Body of pancreas (tissue), 4 donors: ENCODE measurements around the gene GPR179. TPM values are rescaled to one million over a fixed set of nuclear protein-coding genes. Genes with fewer than 3 reads are reported as not detected.
A peak's percentile ranks its signal among the peaks of the same experiment; 100 is the strongest.

Experiments
- ATAC-seq: fragments of 150-250 bp; one replicate; pipeline ENCODE4 v1.9.1; 2016
- DNase-seq, 4 donors: peaks; one replicate each; pipeline ENCODE4 v3.0.0-alpha.2; 2019
- H3K27ac ChIP-seq, 4 donors: fragments of 200-600 bp; sonication (generic); 1 replicate in 3 of 4; 2 replicates in 1 of 4; pipeline versions ENCODE4 v1.5.1 to v1.6.1; 2016 to 2019; ENCODE audit warnings: mild to moderate bottlenecking in 1 of 4, mixed read lengths in 1 of 4, moderate library complexity in 1 of 4
- H3K27me3 ChIP-seq, 2 donors: fragments of 200-600 bp; sonication (generic); one replicate each; pipeline ENCODE4 v1.6.0; 2016; ENCODE audit warnings: mild to moderate bottlenecking in 1 of 2
- H3K36me3 ChIP-seq, 2 donors: fragments of 200-600 bp; sonication (generic); replicated peaks in 1 of 2; 2 replicates each; pipeline ENCODE4 v1.5.1; 2016; ENCODE audit warnings: low read depth in 2 of 2; ENCODE audit not compliant: insufficient read depth in 1 of 2
- H3K4me1 ChIP-seq: fragments of 200-600 bp; sonication (generic); one replicate; pipeline ENCODE4 v1.6.0; 2016
- H3K4me3 ChIP-seq, 2 donors: fragments of 200-600 bp; sonication (generic); 1 replicate in 1 of 2; 2 replicates in 1 of 2; pipeline ENCODE4 v1.5.1; 2016 to 2019
- H3K9me3 ChIP-seq, 3 donors: fragments of 200-600 bp; sonication (generic); 1 replicate in 2 of 3; 2 replicates in 1 of 3; pipeline ENCODE4 v1.5.1; 2016
- CTCF ChIP-seq, 7 experiments: fragments of 450-650 bp in 4 of 7; fragments of 200-600 bp in 3 of 7; sonication (generic) in 3 of 7; IDR thresholded peaks; one replicate each; pipeline ENCODE4 v1.5.1; 2016 to 2019; ENCODE audit warnings: antibody characterized with exemption in 7 of 7
- POLR2A ChIP-seq, 3 donors: fragments of 450-650 bp; IDR thresholded peaks; one replicate each; pipeline ENCODE4 v1.6.1; 2016; ENCODE audit warnings: antibody characterized with exemption in 3 of 3, mild to moderate bottlenecking in 2 of 3
- WGBS, 2 donors: methylation state at CpG; one replicate each; pipeline ENCODE4 v1.1.5; 2017; 5-methylcytosine and 5-hydroxymethylcytosine counted together
- intact Hi-C: fragments of 100-400 bp; cut with DNase I; formaldehyde crosslinking; loops from one replicate; pipeline ENCODE4 v1.15.1; 2023
- total RNA-seq, 2 donors: library from RNA; depleted of rRNA; stranded (reverse); fragments of >200 nt; gene quantifications; one replicate each; pipeline ENCODE4 v1.1.0, GENCODE V29; 2016

Gene GPR179
- total RNA-seq, 2 donors from 2014 or later, result under 0.01 TPM; not detected in 1

GRCh38 chr17:38363016-38363415 is 19.3 kb upstream of the GPR179 start:
- intact Hi-C loops, result no loop called here
- Histone ChIP-seq H3K36me3 (peaks cover 0 to 6% of the 10 kb centered on the region in 2 donors), H3K4me1 (peaks cover 12% of the 10 kb centered on the region), H3K27ac (no peak overlapping the region), H3K27me3 (no peaks in the 10 kb centered on the region), H3K9me3 (no peaks in the 10 kb centered on the region), H3K4me3 (no peak overlapping the region)
- TF ChIP-seq CTCF (IDR thresholded peaks at IDR 0.05) (no peak), POLR2A (IDR thresholded peaks at IDR 0.05) (no peak)
- 86 to 100% methylated on average over 5 of the region's 5 CpGs for WGBS, 2 donors
- DNase-seq, result no peak
- ATAC-seq, result no peak

- 78 to 93% methylated on average over 5 of the region's 5 CpGs for WGBS, 2 donors
- TF ChIP-seq CTCF (IDR thresholded peaks at IDR 0.05) (no peak), POLR2A (IDR thresholded peaks at IDR 0.05) (no peak)
- H3K4me3 ChIP-seq, result no peak overlapping the region
- no peaks in the 10 kb centered on the region for H3K27me3 ChIP-seq
- no peak for DNase-seq
- no peaks in the 10 kb centered on the region for H3K9me3 ChIP-seq
- H3K4me1 ChIP-seq, result peaks cover 24% of the 10 kb centered on the region
- H3K27ac ChIP-seq, result no peak overlapping the region
- ATAC-seq, result no peak
- intact Hi-C loops, result no loop called here
- no peaks in the 10 kb centered on the region for H3K36me3 ChIP-seq
Measured at GRCh38 chr17:38361694-38362465, 18.1 kb upstream of the GPR179 start.

GRCh38 chr17:38358586-38359513 is 15.1 kb upstream of the GPR179 start:
- WGBS, 2 donors, result 74 to 81% methylated on average over 9 of the region's 9 CpGs
- Histone ChIP-seq H3K9me3 (no peaks in the 10 kb centered on the region), H3K36me3 (no peaks in the 10 kb centered on the region), H3K27me3 (no peaks in the 10 kb centered on the region), H3K4me1 (peaks cover 54% of the 10 kb centered on the region), H3K4me3 (no peak overlapping the region), H3K27ac (peak overlapping the region in 1 of 4 donors; percentile 5)
- DNase-seq (no peak), ATAC-seq (no peak)
- TF ChIP-seq POLR2A (IDR thresholded peaks at IDR 0.05) (no peak), CTCF (IDR thresholded peaks at IDR 0.05) (no peak)
- intact Hi-C loops, result no loop called here

- intact Hi-C loops, result no loop called here
- no peak overlapping the region for H3K4me3 ChIP-seq
- peak in 1 of 4 donors; percentile 7 for DNase-seq
- 14 to 41% methylated on average over 2 of the region's 2 CpGs for WGBS, 2 donors
- TF ChIP-seq POLR2A (IDR thresholded peaks at IDR 0.05) (no peak), CTCF (IDR thresholded peaks at IDR 0.05) (no peak)
- H3K9me3 ChIP-seq, result no peaks in the 10 kb centered on the region
- peak overlapping the region in 2 of 4 donors; percentile 5 to 8 for H3K27ac ChIP-seq
- H3K36me3 ChIP-seq, result no peaks in the 10 kb centered on the region
- peaks cover 61% of the 10 kb centered on the region for H3K4me1 ChIP-seq
- no peaks in the 10 kb centered on the region for H3K27me3 ChIP-seq
- ATAC-seq, result no peak
Measured at GRCh38 chr17:38357486-38358123, 13.8 kb upstream of the GPR179 start.
